IgD-negative memory B cell (primary cell): Measurements from ENCODE around the gene KCNK10. TPM values are rescaled to one million over a fixed set of nuclear protein-coding genes. Genes with fewer than 3 reads are reported as not detected.

ENCODE experiments used
- polyA plus RNA-seq: library from polyadenylated mRNA; unstranded; fragments of 300-500 nt; fragmentation: Illumina TruSeq; gene quantifications from one replicate; pipeline ENCODE4 v1.2.3, GENCODE V29; 2021

KCNK10 gene
- polyA plus RNA-seq, 1 donor from 2014 or later, result not detected

Other genes starting within 250 kb of the KCNK10 start
- 1.8 TPM for gene SPATA7, start 62.4 kb upstream of the KCNK10 start, polyA plus RNA-seq
- not detected for gene PTPN21, start 231.7 kb upstream of the KCNK10 start, polyA plus RNA-seq
- gene ZC3H14, start 239.8 kb upstream of the KCNK10 start, polyA plus RNA-seq, result 45.4 TPM